Keratinocyte (primary cell): ENCODE data around the gene GPRC6A. TPM values are rescaled to one million over a fixed set of nuclear protein-coding genes. Genes with fewer than 3 reads are reported as not detected.

ENCODE experiments used
- DNase-seq: peaks from one replicate; pipeline ENCODE4 v3.0.0-alpha.2; 2011; ENCODE audit warnings: low read depth, missing footprints, low spot score
- FAIRE-seq: peaks from 2 replicates; lab custom pipeline; 2011; peaks lifted over from hg19 to GRCh38; lab: Jason Lieb, UNC
- H2AFZ ChIP-seq: 2 replicates; pipeline ENCODE4 v1.6.0; 2012; ENCODE audit warnings: low read length, control low read depth, inconsistent platforms; ENCODE audit not compliant: control insufficient read depth
- H3K27ac ChIP-seq: 2 replicates; pipeline ENCODE4 v1.5.1; 2011; ENCODE audit warnings: low read length; ENCODE audit not compliant: control insufficient read depth, insufficient read depth
- H3K27me3 ChIP-seq: 3 replicates; pipeline ENCODE4 v1.6.0; 2011; ENCODE audit warnings: low read length; ENCODE audit not compliant: control insufficient read depth, insufficient read depth; ENCODE audit errors: extremely low read depth
- H3K36me3 ChIP-seq, 2 experiments: 2 replicates in 1 of 2; 3 replicates in 1 of 2; pipeline ENCODE4 v1.5.1; 2011; ENCODE audit warnings: low read length in 2 of 2, mild to moderate bottlenecking in 1 of 2; ENCODE audit not compliant: control insufficient read depth in 2 of 2, insufficient read depth in 2 of 2; ENCODE audit errors: extremely low read depth in 1 of 2
- H3K4me1 ChIP-seq: 3 replicates; pipeline ENCODE4 v1.5.1; 2011; ENCODE audit warnings: low read length; ENCODE audit not compliant: control insufficient read depth, insufficient read depth; ENCODE audit errors: extremely low read depth
- H3K4me2 ChIP-seq: 3 replicates; pipeline ENCODE4 v1.6.0; 2011; ENCODE audit warnings: low read depth, low read length; ENCODE audit not compliant: control insufficient read depth, insufficient read depth; ENCODE audit errors: extremely low read depth
- H3K4me3 ChIP-seq, 3 experiments: fragments of 200-600 bp in 1 of 3; sonication (generic) in 1 of 3; 2 replicates in 2 of 3; 3 replicates in 1 of 3; pipeline ENCODE4 v1.5.1; 2011 to 2016; ENCODE audit warnings: low read length in 3 of 3, mild to moderate bottlenecking in 3 of 3, control low read depth in 2 of 3, inconsistent platforms in 1 of 3, low read depth in 1 of 3, mixed read lengths in 1 of 3, mixed run types in 1 of 3, moderate library complexity in 1 of 3; ENCODE audit not compliant: control insufficient read depth in 2 of 3, insufficient read depth in 2 of 3; ENCODE audit errors: extremely low read depth in 1 of 3
- H3K79me2 ChIP-seq: 2 replicates; pipeline ENCODE4 v1.6.0; 2012; ENCODE audit warnings: low read length; ENCODE audit not compliant: control insufficient read depth, insufficient read depth
- H3K9ac ChIP-seq: 3 replicates; pipeline ENCODE4 v1.6.0; 2011; ENCODE audit warnings: low read length; ENCODE audit not compliant: control insufficient read depth, insufficient read depth; ENCODE audit errors: extremely low read depth
- H3K9me1 ChIP-seq: 3 replicates; pipeline ENCODE4 v1.6.0; 2011; ENCODE audit warnings: low read length; ENCODE audit not compliant: control insufficient read depth, insufficient read depth; ENCODE audit errors: extremely low read depth
- H3K9me3 ChIP-seq: 2 replicates; pipeline ENCODE4 v1.5.1; 2012; ENCODE audit warnings: low read depth, low read length; ENCODE audit not compliant: control insufficient read depth
- H4K20me1 ChIP-seq: 3 replicates; pipeline ENCODE4 v1.6.0; 2011; ENCODE audit warnings: low read length; ENCODE audit not compliant: control insufficient read depth, insufficient read depth; ENCODE audit errors: extremely low read depth
- EZH2 ChIP-seq: IDR thresholded peaks from one replicate; pipeline ENCODE4 v1.6.1; 2012; ENCODE audit warnings: inconsistent platforms, mild to moderate bottlenecking, low read length, moderate library complexity
- dilution Hi-C: fragments of 300-500 bp; cut with MboI; formaldehyde crosslinking; loops from one replicate; pipeline ENCODE4 v1.7.0; 2020; ENCODE audit warnings: low sequenced_read_pairs; ENCODE audit not compliant: extremely low pct_ligation_motif_present
- polyA plus RNA-seq, 5 experiments: library from polyadenylated mRNA; depleted of rRNA in 3 of 5; stranded (reverse) in 3 of 5; stranded (forward) in 1 of 5; unstranded in 1 of 5; fragments of >200 nt; gene quantifications; 1 replicate in 1 of 5; 2 replicates in 3 of 5; 3 replicates in 1 of 5; pipeline versions ENCODE4 v1.2.1 to v1.2.3, GENCODE V29; 2011 to 2012; ENCODE audit warnings: missing spikeins in 2 of 5, low read depth in 1 of 5, low replicate concordance in 1 of 5
- TF ChIP-seq, protein P1 (sequence below), 3 experiments: IDR thresholded peaks in 1 of 3; conservative IDR thresholded peaks in 1 of 3; optimal IDR thresholded peaks in 1 of 3; 2 replicates in 2 of 3; 3 replicates in 1 of 3; pipeline versions ENCODE3 to v1.5.1; 2011; ENCODE audit warnings: low read length in 3 of 3, mild to moderate bottlenecking in 3 of 3, moderate library complexity in 2 of 3, control low read depth in 1 of 3, inconsistent platforms in 1 of 3; ENCODE audit not compliant: insufficient read depth in 2 of 3; ENCODE audit errors: extremely low read depth in 1 of 3

Gene GPRC6A
- polyA plus RNA-seq, 1 donor (not counting 4 experiments of a cell fraction or from before 2014, with no cell fraction given), result not detected

DNA sequence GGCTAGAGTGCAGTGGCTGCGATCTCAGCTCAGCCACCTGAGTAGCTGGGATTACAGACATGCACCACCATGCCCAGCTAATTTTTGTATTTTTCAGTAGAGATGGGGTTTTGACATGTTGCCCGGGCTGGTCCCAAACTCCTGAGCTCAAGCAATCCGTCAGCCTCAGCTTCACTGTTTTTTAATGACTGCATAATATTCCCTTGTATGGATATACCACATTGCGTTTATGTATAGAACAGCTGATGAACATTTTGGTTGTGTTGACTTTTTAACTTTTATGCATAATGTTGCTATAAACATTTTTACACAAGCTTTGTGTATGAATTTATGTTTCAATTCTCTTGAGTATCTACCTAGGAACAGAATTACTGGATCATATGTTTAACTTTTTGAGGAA lies 43.9 kb upstream of the GPRC6A start:
- DNase-seq (no peak), FAIRE-seq (no peak)
- no peak overlapping the region for H2AFZ ChIP-seq
- H3K36me3 ChIP-seq, result no peaks in the 10 kb centered on the region
- H3K4me2 ChIP-seq, result no peak overlapping the region
- H3K79me2 ChIP-seq, result no peaks in the 10 kb centered on the region
- no peak for TF ChIP-seq EZH2
- TF ChIP-seq, protein P1, sequence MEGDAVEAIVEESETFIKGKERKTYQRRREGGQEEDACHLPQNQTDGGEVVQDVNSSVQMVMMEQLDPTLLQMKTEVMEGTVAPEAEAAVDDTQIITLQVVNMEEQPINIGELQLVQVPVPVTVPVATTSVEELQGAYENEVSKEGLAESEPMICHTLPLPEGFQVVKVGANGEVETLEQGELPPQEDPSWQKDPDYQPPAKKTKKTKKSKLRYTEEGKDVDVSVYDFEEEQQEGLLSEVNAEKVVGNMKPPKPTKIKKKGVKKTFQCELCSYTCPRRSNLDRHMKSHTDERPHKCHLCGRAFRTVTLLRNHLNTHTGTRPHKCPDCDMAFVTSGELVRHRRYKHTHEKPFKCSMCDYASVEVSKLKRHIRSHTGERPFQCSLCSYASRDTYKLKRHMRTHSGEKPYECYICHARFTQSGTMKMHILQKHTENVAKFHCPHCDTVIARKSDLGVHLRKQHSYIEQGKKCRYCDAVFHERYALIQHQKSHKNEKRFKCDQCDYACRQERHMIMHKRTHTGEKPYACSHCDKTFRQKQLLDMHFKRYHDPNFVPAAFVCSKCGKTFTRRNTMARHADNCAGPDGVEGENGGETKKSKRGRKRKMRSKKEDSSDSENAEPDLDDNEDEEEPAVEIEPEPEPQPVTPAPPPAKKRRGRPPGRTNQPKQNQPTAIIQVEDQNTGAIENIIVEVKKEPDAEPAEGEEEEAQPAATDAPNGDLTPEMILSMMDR (optimal IDR thresholded peaks at IDR 0.05 in 1 of 3, IDR thresholded peaks at IDR 0.05 in 1 of 3, conservative IDR thresholded peaks at IDR 0.05 in 1 of 3; ENCODE audit: extremely low read depth in 1 of 3, insufficient read depth in 2 of 3, low read length in 3 of 3), result no peak
- H3K4me3 ChIP-seq, result no peak overlapping the region
- H3K9me1 ChIP-seq, result no peaks in the 10 kb centered on the region
- dilution Hi-C loops, result no loop called here
- H3K27ac ChIP-seq, result no peak overlapping the region
- no peaks in the 10 kb centered on the region for H4K20me1 ChIP-seq
- H3K9me3 ChIP-seq, result no peaks in the 10 kb centered on the region
- H3K4me1 ChIP-seq, result no peaks in the 10 kb centered on the region
- no peak overlapping the region for H3K9ac ChIP-seq
- H3K27me3 ChIP-seq, result peaks cover 29% of the 10 kb centered on the region

DNA sequence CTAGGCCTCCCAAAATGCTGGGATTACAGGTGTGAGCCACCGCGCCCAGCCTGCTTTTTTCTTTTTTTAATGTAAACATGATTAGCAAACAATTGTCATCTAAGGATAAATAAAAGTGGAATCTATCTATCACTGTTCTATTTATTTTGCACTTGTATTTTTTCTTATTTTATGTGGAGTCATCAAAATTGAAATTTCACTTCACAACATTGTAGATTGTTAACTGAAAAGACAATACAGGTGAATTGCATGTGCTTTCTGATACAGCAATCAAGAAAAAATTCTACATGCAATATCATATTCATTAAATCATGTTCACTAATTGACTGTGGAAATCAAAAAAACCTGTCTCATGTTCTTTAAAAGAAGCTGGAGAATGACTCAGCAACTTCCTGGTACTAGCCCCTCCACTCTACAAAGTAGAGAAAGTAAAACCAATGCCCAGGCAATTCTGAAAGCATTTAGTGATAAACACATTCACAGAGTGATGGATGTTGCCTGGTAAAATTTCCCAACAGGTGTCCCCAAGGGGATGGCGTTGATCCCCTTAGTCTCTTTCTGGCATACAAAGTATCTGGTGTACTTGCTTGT lies 37.5 kb upstream of the GPRC6A start:
- H4K20me1 ChIP-seq, result no peaks in the 10 kb centered on the region
- H3K4me2 ChIP-seq, result no peak overlapping the region
- H3K9me3 ChIP-seq, result no peaks in the 10 kb centered on the region
- dilution Hi-C loops, result no loop called here
- no peaks in the 10 kb centered on the region for H3K4me1 ChIP-seq
- TF ChIP-seq, protein P1 (optimal IDR thresholded peaks at IDR 0.05 in 1 of 3, IDR thresholded peaks at IDR 0.05 in 1 of 3, conservative IDR thresholded peaks at IDR 0.05 in 1 of 3; ENCODE audit: extremely low read depth in 1 of 3, insufficient read depth in 2 of 3, low read length in 3 of 3), result no peak
- H3K79me2 ChIP-seq, result no peaks in the 10 kb centered on the region
- no peaks in the 10 kb centered on the region for H3K27me3 ChIP-seq
- no peak overlapping the region for H3K27ac ChIP-seq
- H2AFZ ChIP-seq, result no peak overlapping the region
- H3K36me3 ChIP-seq, result no peaks in the 10 kb centered on the region
- no peak for DNase-seq
- no peak for FAIRE-seq
- no peaks in the 10 kb centered on the region for H3K9me1 ChIP-seq
- no peak overlapping the region for H3K9ac ChIP-seq
- H3K4me3 ChIP-seq, result no peak overlapping the region
